Peyer's patch (tissue), 4 donors: ENCODE data around the gene PLAAT5. TPM values are rescaled to one million over a fixed set of nuclear protein-coding genes. Genes with fewer than 3 reads are reported as not detected.
"Not testable (repeated sequence)": the region's sequence is repeated elsewhere in the genome, so short reads cannot be mapped to it uniquely, and the experiment has no call there.

Source experiments
- DNase-seq, 3 donors: peaks; one replicate each; pipeline ENCODE4 v3.0.0-alpha.2; 2017 to 2019
- H3K27ac ChIP-seq, 4 donors: fragments of 200-600 bp; sonication (generic); one replicate each; pipeline ENCODE4 v1.5.1; 2016 to 2019
- H3K27me3 ChIP-seq, 2 donors: fragments of 200-600 bp; sonication (generic); one replicate each; pipeline ENCODE4 v1.5.1; 2019
- H3K36me3 ChIP-seq, 3 donors: fragments of 200-600 bp; sonication (generic); one replicate each; pipeline ENCODE4 v1.5.1; 2016 to 2019
- H3K4me1 ChIP-seq, 4 donors: fragments of 200-600 bp; sonication (generic); one replicate each; pipeline ENCODE4 v1.5.1; 2016 to 2019
- H3K4me3 ChIP-seq, 4 donors: fragments of 200-600 bp; sonication (generic); 1 replicate in 3 of 4; 2 replicates in 1 of 4; pipeline ENCODE4 v1.5.1; 2016 to 2019; ENCODE audit warnings: mild to moderate bottlenecking in 1 of 4
- H3K9me3 ChIP-seq, 4 donors: fragments of 200-600 bp; sonication (generic); one replicate each; pipeline ENCODE4 v1.5.1; 2016 to 2019; ENCODE audit warnings: mild to moderate bottlenecking in 1 of 4
- POLR2A ChIP-seq, 2 donors: fragments of 450-650 bp; IDR thresholded peaks; one replicate each; pipeline ENCODE4 v1.5.1; 2017; ENCODE audit warnings: antibody characterized with exemption in 2 of 2, mild to moderate bottlenecking in 2 of 2, moderate library complexity in 2 of 2
- total RNA-seq, 4 donors: library from RNA; depleted of rRNA; stranded (reverse); fragments of >200 nt; gene quantifications; one replicate each; pipeline ENCODE4 v1.1.0, GENCODE V29; 2016
- TF ChIP-seq, protein P1 (sequence below), 6 experiments: fragments of 450-650 bp in 4 of 6; fragments of 200-600 bp in 2 of 6; sonication (generic) in 1 of 6; IDR thresholded peaks; one replicate each; pipeline ENCODE4 v1.5.1; 2017 to 2019; ENCODE audit warnings: antibody characterized with exemption in 6 of 6, mild to moderate bottlenecking in 3 of 6, moderate library complexity in 1 of 6

The PLAAT5 gene
- total RNA-seq, 4 donors from 2014 or later, result 0.67 to 3.3 TPM; not detected in 2

DNA sequence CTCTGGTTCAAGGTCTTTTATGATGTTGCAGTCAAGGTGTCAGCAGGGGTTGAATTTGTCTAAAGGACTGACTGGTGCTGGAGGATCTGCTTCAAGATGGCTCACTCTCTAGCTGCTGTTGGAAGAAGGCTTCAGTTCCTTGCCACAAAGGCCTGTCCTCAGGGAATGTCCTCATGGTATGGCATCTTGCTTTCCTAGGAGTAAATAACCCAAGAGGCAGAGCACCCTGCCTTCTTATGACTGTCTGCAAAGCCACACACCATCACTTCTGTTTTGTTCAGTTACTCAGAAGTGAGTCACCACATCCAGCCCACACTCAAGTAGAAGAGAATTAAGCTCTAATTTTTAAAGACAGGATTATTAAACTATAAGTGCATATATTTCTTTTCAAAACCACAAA lies 45.2 kb downstream of the PLAAT5 start:
- Histone ChIP-seq H3K27ac (no peak overlapping the region), H3K4me3 (no peak overlapping the region), H3K4me1 (no peaks in the 10 kb centered on the region), H3K27me3 (no peaks in the 10 kb centered on the region), H3K9me3 (no peaks in the 10 kb centered on the region), H3K36me3 (no peaks in the 10 kb centered on the region)
- DNase-seq, result no peak
- TF ChIP-seq, protein P1, sequence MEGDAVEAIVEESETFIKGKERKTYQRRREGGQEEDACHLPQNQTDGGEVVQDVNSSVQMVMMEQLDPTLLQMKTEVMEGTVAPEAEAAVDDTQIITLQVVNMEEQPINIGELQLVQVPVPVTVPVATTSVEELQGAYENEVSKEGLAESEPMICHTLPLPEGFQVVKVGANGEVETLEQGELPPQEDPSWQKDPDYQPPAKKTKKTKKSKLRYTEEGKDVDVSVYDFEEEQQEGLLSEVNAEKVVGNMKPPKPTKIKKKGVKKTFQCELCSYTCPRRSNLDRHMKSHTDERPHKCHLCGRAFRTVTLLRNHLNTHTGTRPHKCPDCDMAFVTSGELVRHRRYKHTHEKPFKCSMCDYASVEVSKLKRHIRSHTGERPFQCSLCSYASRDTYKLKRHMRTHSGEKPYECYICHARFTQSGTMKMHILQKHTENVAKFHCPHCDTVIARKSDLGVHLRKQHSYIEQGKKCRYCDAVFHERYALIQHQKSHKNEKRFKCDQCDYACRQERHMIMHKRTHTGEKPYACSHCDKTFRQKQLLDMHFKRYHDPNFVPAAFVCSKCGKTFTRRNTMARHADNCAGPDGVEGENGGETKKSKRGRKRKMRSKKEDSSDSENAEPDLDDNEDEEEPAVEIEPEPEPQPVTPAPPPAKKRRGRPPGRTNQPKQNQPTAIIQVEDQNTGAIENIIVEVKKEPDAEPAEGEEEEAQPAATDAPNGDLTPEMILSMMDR (IDR thresholded peaks at IDR 0.05), result no peak
- TF ChIP-seq POLR2A (IDR thresholded peaks at IDR 0.05), result no peak

GRCh38 chr11:63445118-63445517 lies 45.8 kb downstream of the PLAAT5 start:
- TF ChIP-seq POLR2A (IDR thresholded peaks at IDR 0.05), result no peak
- TF ChIP-seq, protein P1 (IDR thresholded peaks at IDR 0.05), result no peak
- no peaks in the 10 kb centered on the region for H3K4me1 ChIP-seq
- H3K27me3 ChIP-seq, result no peaks in the 10 kb centered on the region

GRCh38 chr11:63444160-63444559 lies 46.8 kb downstream of the PLAAT5 start:
- no peaks in the 10 kb centered on the region for H3K9me3 ChIP-seq
- TF ChIP-seq POLR2A (IDR thresholded peaks at IDR 0.05), result no peak
- TF ChIP-seq, protein P1 (IDR thresholded peaks at IDR 0.05), result no peak
- H3K27ac ChIP-seq, result no peak overlapping the region
- DNase-seq, result no peak
- H3K36me3 ChIP-seq, result no peaks in the 10 kb centered on the region
- H3K4me1 ChIP-seq, result no peaks in the 10 kb centered on the region
- H3K4me3 ChIP-seq, result no peak overlapping the region
- no peaks in the 10 kb centered on the region for H3K27me3 ChIP-seq

More at GRCh38 chr11:63445118-63445517, 45.8 kb downstream of the PLAAT5 start:
- H3K9me3 ChIP-seq, result no peaks in the 10 kb centered on the region
- H3K4me3 ChIP-seq, result no peak overlapping the region
- no peaks in the 10 kb centered on the region for H3K36me3 ChIP-seq
- no peak overlapping the region for H3K27ac ChIP-seq
- DNase-seq, result no peak

DNA sequence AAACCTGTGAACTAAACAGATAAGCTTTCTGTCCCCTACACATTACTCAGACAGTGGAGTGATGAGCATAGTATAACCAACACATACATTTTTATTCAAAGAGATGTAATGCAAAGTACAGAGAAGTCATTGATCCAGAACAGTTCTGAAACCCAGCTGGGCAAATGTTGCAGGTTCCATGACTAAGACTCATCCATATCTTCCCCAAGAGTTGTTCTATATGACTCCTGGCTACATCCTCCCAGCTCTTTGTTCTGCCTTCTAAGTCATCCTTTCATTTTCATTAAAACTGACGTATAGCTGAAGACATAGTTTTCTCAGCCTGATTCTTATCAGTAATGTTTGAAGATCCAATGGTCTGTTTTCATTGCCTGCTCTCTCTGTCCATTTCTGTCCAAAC lies 47.3 kb downstream of the PLAAT5 start:
- no peak for DNase-seq
- Histone ChIP-seq H3K4me1 (no peaks in the 10 kb centered on the region), H3K27ac (no peak overlapping the region), H3K36me3 (no peaks in the 10 kb centered on the region), H3K27me3 (no peaks in the 10 kb centered on the region), H3K4me3 (no peak overlapping the region), H3K9me3 (no peaks in the 10 kb centered on the region)
- TF ChIP-seq, protein P1 (IDR thresholded peaks at IDR 0.05), result no peak

GRCh38 chr11:63435831-63436230 lies 55.1 kb downstream of the PLAAT5 start:
- H3K36me3 ChIP-seq, H3K4me3 ChIP-seq, H3K27ac ChIP-seq, H3K27me3 ChIP-seq, DNase-seq, H3K9me3 ChIP-seq, H3K4me1 ChIP-seq: not testable (repeated sequence)

DNA sequence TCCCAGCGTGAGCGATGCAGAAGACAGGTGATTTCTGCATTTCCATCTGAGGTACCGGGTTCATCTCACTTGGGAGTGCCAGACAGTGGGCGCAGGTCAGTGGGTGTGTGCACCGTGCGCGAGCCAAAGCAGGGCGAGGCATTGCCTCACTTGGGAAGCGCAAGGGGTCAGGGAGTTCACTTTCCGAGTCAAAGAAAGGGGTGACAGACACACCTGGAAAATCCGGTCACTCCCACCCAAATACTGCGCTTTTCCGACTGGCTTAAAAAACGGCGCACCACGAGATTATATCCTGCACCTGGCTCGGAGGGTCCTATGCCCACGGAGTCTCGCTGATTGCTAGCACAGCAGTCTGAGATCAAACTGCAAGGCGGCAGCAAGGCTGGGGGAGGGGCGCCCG lies 55.6 kb downstream of the PLAAT5 start:
- H3K27ac ChIP-seq, H3K36me3 ChIP-seq, H3K4me1 ChIP-seq, H3K9me3 ChIP-seq, DNase-seq, H3K27me3 ChIP-seq: not testable (repeated sequence)
- peak overlapping the region in 1 of 4 donors; percentile 14 for H3K4me3 ChIP-seq

DNA sequence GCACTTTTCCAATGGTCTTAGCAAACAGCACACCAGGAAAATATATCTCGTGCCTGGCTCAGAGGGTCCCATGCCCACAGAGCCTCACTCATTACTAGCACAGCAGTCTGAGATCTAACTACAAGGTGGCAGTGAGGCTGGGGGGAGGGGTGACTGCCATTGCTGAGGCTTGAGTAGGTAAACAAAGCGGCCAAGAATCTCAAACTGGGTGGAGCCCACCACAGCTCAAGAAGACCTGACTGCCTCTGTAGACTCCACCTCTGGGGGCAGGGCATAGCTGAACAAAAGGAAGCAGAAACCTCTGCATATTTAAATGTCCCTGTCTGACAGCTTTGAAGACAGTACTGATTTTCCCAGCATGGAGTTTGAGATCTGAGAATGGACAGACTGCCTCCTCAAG lies 60.2 kb downstream of the PLAAT5 start:
- not testable (repeated sequence) for DNase-seq, H3K36me3 ChIP-seq, H3K4me1 ChIP-seq, H3K4me3 ChIP-seq, H3K27ac ChIP-seq, H3K9me3 ChIP-seq, H3K27me3 ChIP-seq
